CD1c-positive myeloid dendritic cell (primary cell): Measurements from ENCODE around the gene TLE1.
"Not testable (repeated sequence)": the region's sequence is repeated elsewhere in the genome, so short reads cannot be mapped to it uniquely, and the experiment has no call there.

Experiments used
- DNase-seq: peaks from one replicate; pipeline ENCODE4 v3.0.0-alpha.2; 2016; ENCODE audit errors: extremely low spot score

The TLE1 gene

DNA sequence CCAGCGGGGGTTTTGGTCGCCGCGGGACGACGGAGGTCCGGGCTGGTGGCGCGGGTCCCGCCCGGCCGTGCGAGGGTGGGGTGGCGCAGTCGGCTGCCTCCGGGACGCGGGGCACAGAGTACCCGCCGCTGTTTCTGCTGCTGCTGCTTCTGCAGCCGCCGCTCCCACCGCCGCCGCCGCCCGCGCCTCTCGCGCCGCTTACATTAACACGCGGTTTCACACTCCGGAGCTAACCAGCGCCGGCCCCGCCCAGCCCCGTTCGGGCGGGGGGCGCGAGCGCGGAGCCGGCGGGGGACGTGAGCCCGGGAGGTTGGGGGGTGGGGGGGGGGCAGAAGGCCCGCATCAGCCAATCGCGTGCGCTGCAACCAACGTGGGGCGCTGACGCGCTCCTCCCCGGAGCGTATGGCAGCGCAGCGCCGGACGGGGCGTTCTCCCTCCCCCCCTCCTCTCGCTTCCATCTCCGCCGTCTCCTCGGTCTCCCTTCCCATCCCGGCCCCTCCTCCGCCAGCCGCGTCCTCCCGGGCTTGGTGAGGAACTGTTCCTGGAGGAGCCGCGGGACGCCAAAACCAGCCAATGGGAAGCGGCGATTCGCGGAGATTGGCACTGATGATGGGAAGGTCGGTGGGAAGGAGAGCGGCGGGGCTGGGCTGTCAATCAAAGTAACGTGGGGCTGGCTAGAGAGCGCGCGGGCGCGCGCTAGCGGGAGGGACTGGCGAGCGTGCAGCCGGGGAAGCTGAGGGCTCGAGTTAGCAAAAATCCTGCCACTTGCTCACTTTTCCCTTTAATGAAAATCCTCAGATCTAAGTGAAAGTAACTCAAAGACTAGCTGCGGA is at the start of gene TLE1:
Gene TLE1, minus strand, starts transcription at position 205 of the 833 bp plus-strand sequence. CDS start 1,307 bp downstream, outside the sequence.
- DNase-seq = peak; percentile 98

DNA sequence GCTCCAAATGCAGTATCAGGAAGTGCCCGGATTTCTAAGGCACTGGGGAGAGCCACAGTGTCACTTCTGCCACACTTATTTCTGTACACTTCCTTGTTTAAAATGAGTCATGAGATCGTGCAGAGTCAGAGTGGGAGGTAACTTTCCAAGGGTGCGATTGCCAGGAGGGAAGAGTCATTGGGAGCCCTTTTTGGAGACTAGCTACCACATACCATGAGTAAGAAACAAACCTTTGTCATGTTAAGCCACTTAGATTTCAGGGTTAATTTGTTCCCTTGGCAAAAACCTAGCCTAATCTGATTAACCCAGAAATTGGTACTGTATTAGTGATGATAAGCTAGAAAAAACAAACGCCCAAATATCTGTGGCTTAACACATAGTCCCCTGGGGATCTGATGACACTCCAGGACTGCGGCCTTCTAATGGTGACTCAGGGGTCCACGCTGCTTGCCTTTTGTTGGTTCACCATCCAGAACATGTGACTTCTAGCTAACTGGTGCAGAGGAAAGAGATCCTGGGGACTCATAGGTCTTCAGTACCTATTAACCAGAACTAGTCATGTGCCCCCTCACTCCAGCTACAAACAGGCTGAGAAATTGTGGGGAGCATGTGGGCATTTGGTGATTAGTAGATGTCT is 48.6 kb upstream of the TLE1 start:
- peak; percentile 90 for DNase-seq

DNA sequence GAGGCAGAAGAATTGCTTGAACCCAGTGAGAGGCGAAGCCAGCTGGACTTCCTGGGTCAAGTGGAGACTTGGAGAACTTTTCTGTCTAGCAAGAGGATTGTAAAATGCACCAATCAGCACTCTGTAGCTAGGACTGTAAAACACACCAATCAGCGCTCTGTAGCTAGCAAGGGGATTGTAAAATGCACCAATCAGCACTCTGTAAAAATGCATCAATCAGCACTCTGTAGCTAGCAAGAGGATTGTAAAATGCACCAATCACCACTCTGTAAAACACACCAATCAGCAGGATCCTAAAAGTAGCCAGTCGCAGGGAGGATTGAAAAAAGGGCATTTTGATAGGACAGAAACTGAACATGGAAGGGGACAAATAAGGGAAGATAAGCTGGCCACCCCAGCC is 41.2 kb upstream of the TLE1 start:
- not testable (repeated sequence) for DNase-seq

DNA sequence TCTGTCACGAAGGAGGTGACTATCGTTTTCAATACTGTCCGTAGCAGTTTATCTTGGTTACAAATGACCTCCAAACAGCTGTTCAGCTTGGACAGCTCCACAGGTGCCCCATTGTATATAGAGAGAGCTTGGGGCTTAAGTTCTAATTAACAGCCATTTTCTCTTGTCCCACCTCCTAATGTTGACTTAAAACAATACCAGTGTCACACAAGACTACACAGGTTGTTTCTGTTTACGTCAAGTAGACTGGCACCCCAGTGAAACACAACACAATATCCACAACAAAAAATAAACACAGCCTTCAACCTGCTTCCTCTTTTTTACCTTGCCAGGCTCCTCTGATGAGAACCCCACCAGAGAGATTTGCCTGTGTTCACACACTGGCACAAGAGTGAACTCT is 39.8 kb upstream of the TLE1 start:
- no peak for DNase-seq

DNA sequence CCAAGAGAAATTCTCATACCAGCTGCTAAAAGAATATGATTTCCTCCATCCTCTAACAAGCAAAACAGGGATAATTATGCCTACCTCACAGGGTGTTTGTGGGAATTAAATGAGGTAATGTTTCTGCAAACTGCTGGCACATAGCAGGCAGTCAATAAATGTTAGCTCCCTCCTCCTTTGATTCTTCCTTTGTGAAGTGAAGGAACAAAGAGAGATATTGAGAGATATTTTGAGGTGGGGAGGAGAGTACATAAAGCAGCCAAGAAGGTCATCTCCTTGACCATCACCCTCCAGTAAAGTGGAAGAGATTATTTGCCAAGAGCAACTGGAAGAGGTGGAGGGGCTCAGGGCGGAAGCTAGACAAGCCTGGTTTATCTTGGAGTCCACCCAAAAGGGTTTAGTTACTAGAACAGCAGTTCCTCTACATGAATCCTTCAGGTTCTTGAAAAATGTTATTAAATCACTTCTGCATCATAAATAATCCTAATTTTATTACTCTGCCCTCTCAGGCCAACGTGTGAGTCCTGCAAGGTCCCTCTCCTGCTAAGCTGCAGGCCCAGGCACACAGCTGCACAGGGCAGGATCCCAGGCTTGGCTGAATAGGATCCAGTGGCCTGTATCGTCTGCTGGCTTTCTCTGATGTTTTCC is 35.0 kb upstream of the TLE1 start:
- DNase-seq = no peak

DNA sequence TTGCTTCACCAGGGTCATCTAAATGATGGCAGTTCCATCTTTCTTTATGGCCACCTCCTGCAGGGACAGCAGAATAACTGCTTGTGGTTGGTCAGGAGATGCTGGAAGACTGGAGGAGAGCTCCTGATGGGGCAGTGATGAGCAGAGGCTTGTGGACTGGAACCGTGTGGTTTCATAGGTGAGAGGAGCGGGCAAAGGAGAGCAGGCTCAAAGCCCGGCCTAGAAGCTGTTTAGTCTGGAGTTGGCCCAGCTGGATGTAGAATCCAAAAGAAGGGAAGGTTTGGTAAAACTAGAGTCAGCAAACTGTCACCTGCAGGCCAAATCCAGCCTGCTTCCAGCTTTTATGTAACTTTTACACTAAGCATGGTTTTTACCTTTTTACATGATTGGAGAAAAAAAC is 32.9 kb upstream of the TLE1 start:
- no peak for DNase-seq

DNA sequence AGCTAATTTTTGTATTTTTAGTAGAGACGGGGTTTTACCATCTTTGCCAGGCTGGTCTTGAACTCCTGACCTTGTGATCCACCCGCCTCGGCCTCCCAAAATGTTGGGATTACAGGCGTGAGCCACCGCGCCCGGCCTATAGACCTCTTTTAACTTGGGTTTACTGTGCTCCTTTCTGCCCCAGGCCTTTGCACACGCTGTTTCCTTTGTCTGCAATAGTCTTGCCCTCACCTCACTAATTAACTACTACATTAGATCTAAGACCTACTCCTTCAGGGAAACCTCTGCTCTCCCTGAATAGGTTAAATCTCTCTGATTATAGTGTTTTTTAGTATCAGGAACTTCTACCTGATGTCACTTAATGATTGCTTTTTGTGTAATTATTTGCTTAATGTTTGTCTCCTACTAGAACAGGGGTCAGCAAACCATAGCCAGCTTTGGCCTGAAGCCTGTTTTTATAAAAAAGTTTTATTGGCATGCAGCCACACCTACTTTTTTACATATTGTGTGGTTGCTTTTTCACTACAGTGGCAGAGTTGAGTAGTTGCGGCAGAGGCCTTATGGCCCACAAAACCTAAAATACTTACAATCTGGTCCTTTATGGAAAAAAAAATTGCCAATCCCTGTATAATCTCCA is 31.2 kb upstream of the TLE1 start:
- DNase-seq = no peak

DNA sequence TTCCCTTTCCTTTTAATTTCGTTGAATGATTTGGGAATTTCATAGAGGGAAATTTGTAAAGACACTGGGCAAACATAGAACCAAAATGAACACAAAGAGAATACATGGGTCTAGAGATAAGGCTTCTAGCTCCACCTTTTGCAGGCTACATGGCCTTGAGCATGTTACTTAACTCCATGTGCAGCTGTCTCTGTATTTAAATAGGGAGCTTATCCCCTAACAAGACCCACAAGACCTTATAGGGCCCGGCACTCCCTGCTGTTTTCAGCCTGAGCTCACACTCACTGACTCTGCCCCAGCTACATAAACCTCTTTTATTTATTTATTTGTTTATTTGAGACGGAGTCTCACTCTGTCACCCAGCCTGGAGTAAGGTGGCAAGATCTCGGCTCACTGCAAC is 30.6 kb upstream of the TLE1 start:
- DNase-seq = no peak

DNA sequence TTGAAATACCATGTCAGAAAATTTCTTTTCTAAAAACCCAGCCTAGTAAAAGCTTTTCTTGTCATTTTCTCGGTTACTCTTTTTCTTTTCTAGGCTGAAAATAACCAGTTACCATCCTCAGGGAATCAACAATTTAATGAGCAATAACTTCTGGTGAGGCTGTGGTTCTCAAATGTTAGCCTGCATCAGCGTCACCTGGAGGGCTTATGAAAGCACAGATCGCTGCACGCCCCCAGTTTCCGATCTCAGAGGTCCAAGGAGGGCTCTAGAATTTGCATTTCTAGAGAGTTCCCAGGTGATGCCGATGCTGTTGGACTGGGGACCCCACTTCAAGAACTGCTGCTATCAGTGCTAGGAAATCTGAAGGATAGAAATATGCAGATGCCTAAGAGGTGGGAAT is 28.9 kb upstream of the TLE1 start:
- no peak for DNase-seq

DNA sequence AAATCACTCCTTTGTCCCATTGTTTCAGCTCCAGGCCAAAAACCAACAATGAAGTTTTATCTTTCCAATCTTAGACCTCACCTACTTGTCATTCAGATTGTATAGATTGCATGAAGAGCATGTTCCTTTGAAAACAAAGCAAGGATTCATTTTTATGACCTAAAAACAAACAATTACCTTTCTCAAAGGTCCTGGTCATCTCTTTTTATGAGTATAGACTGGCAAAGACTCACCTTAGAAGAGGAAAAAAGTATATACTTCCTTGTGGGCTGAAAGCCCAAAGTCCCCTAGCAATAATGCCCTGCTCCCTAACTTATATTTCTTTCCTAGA is 28.4 kb upstream of the TLE1 start:
- DNase-seq = no peak

DNA sequence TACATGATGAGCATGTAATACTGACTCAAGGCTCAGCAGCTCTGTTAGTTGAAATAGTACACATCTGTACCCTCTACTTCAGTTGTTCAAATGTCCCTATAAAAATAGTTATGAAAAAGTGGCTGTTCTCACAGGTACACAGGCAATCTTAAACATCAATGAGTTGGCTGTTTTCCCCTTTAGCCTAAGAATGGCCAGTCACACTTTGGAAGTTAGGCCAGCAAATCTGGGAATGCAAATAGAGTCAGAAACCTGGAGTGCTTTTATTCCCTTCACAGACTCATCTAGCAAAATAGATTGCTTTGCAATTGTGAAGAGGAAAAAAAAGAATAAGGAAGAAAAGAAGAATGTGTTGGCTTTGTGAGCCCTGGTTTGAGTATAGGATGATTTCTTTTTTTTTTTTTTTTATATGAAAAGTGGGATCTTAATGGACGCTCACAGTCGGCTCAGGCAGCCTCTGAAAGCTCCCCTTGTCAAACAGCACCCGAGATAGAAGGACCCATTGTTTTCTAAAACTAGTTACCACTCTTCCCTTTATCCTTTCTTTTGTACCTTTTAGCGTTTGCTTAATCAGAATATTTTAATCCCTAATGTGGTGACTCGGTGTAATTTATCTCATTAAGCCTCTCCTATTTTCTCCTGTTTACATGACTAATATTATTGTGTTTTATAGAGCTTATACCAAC is 27.9 kb upstream of the TLE1 start:
- no peak for DNase-seq

DNA sequence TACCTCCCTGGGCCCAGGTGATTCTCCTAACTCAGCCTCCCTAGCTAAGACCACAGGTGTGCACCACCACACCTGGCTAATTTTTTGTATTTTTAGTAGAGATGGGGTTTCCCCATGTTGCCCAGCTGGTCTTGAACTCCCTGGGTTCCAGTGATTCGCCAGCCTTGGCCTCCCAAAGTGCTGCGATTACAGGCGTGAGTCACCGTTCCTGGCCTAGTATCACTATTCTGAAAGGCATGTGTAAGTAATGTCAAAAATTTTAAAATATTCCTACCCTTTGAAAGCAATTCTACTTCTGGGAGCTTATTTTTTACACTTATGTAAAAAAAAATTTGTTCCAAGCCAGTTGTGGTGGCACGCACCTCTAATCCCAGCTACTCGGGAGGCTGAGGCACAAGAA is 27.1 kb upstream of the TLE1 start:
- no peak for DNase-seq

DNA sequence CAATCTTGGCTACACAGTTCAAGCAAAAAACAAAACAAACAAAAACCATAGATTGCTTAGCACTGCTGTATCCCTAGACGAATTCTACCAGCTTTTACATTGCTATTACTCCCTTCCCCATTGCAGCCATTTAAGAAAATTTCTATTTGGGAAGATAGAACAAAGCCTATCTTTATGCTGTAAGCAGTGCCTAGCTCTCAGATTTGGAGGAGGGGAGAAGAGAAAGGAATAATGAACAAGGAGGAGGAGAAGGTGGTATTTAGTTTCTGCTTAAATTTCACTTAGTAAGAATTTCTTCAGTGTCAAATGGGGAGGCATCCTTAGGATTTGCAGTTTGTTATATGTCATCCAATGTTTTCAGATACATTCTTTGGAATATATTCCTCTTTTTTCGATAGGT is 16.2 kb upstream of the TLE1 start:
- DNase-seq = no peak

DNA sequence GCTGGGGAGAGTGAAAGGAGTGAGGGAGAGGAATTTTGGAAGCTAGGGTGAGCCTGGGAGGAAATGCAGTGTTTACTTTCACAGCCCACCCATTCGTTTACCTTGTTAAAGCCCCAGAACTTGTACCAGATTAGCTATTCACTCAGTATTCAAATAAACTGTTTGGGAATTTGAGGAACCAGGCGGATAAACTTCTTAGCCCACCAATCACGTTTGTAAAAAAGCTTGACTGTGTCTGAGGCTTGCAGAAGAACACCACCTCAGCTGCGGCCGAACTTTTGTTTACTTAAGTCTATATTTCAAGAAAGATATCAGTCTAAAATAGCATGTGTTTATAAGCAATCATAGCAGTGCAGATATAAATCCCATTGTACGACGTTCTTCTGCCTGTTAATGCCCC is 5.2 kb upstream of the TLE1 start:
- DNase-seq = no peak

DNA sequence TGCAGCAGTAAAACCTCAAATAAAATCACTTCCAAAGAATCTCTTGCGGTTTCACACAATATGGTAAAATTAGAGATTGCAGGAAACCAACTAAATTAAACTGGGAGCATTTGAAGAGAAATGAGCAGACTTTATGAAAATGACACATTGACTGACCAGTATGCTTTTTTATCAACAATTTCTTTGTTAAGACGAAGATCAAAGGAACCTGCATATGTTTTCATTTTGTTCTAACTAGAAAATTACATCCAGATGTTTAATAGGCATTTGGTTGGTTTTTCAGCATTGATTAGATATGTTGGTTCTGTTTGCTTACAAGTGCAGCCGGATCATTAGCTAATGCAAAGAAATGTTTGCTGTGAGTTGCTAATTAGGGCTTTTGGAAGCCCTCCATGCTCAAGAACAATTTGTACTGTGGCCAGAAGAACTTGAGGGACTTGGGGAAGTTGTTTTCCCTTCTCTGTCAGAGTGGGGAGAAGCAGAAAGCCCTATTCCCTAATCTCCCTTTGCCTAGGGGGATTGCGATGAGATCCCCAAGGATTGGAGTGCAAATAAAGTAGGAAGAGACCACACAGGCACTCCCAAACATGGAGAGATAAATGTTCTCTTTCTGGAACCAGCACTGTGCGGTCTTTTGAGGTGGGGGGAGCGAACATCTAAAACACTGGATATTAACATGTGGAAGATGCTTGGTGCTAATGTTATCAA is 4.5 kb upstream of the TLE1 start:
- DNase-seq = no peak

DNA sequence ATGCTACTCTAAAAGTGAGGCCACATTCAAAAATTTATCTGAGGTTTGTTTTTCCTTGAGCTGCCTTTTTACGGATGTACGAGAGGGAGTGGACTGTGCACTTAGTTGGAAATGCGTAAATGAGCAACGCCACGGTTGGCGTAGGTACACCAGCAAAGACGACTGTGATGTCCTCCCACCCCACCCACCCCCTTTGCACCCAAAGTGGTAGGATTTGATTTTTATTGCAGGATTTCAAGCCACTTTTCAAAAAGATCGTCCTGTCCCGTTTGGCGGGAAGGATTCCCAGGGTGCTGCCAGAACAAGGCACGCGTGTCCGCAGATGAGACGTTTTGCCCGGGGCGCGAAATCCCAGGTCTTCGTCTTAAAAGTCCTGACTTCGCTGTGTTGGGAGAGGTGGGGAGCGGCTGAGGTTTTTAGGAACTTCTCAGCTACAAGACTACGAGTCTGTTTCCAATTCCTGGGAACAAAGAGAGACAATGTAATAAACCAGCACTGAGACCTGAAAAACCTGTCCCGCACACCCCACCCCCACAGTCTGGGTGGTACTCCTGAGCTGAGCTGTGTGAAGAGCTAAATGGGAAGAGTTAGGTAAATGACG is 1.0 kb upstream of the TLE1 start:
- peak; percentile 12 for DNase-seq

DNA sequence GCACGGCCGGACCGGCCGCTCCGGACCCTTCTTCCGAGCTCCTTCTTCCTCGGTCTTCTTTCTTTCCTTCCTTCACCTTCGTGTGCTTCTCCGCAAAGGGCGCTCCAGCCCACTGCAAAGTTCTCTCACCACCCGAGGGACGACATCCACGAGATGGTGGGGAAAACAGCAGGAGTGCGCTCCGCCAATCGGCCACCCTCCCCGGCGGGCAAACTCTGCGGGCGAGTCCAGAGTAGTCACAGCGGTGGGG is 329 bp downstream of the TLE1 start:
- DNase-seq = not testable (repeated sequence)

DNA sequence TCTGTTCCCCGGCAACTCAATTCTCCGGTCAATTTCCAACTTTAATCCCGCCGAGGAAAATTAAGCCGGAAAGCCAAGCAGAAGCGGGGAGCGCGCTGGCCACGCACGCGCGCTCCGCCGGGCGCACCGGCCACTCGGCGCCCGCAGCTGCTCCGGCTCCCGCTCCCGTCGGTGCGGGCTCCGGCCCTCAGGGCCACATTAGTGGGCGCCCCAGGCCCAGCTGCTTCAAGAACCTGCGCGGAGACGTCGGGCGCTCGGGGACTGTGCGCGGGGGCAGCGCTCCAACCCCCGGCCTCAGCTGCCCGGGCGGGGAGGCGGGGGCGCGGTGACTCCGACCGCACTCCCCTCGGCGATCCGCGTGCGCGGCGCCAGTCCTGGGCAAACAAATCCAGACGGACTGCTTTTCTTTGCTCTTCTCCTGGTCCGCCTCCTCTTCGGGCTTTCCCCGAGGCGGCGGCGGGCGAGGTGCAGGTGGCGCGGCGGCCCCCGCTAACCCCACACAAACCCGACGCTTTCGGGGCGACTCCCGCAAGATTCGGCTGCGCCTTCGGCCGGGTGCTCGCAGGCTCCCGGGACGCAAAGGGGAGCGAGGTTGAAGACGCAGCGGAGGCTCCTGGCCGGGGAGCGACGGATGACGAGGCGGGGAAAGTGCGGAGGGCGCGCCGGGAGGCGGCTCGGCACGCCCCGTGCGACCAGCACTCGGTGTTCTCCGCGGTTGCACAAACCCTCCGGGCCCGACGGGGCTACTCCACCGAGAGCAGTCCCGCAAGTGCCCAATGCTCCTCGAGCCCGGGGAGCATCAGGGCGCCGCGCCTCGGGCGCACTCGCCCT is 870 bp downstream of the TLE1 start:
- peak; percentile 66 for DNase-seq

DNA sequence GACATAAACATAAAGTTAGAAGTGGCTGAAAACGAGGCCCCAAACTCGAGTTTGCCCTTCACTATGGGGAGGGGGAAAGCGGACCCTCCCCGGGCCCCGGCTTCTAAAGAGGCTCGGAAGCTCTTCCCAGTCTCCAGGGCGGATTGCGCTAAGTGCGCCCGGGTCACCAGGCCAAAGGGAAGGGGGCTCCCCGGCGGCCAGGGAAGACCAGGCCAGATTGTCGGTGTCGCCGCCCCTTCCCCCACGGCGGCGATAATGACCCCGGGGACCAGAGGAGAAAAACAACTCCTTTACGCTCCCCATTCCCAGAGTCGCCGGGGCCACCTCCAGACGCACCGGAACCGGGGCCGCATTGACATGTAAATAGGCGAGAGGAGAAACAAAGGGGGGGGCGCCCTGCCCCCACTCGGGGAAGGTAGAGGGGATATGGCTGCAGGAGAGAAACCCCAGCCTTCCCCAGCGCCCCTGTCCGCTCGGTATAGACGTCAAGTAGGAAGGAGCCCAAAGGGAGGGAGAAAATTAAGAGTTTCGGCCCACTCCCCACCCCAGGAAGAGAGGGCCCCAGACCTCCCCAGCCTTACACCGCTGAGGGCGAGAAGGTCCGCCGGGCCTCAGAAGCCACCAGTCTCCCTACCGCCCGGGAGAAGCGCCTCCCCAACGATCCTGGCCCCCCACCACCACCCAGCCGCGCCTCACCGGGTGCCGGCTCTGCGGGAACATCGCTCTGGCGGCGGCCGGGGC is 1.7 kb downstream of the TLE1 start:
- no peak for DNase-seq
